C4-2B (cell line): ENCODE data around the gene UNC45A.

Experiments
- H3K27ac ChIP-seq: fragments of 450-650 bp; 2 replicates; pipeline ENCODE4 v1.5.1; 2017
- CTCF ChIP-seq: fragments of 450-650 bp; conservative IDR thresholded peaks from 2 replicates; pipeline ENCODE4 v1.5.1; 2017; ENCODE audit warnings: mild to moderate bottlenecking
- ZFX ChIP-seq: fragments of 450-650 bp; IDR thresholded peaks from 2 replicates; pipeline ENCODE4 v1.6.1; 2017

UNC45A gene

GRCh38 chr15:90994059-90994416, 59.0 kb downstream of the UNC45A start:
- H3K27ac ChIP-seq = peak overlapping the region; percentile 95
- TF ChIP-seq ZFX (peak; percentile 72), CTCF (no peak)

- TF ChIP-seq CTCF (no peak), ZFX (no peak; the same call in 1 of the 2 replicates)
- peak within 1 kb of the TSS; percentile 95 for H3K27ac ChIP-seq
These were observed 59.6 kb downstream of the UNC45A start, which contains the start of gene PRC1 for GRCh38 chr15:90994417-90995311. TSS of gene PRC1 (minus strand) at chr15:90994535. CDS start at chr15:90994417, 118 bp downstream.

- no peak overlapping the region for H3K27ac ChIP-seq
These were observed 63.7 kb downstream of the UNC45A start for GRCh38 chr15:90998737-90999136.

GRCh38 chr15:91001209-91001608, 66.1 kb downstream of the UNC45A start:
- H3K27ac ChIP-seq = no peak overlapping the region
- TF ChIP-seq CTCF (no peak), ZFX (no peak)

More at GRCh38 chr15:90998737-90999136, 63.7 kb downstream of the UNC45A start:
- TF ChIP-seq ZFX = no peak
- TF ChIP-seq CTCF = no peak
